Transverse colon (tissue), 4 donors: ENCODE results near the gene APBA1.

Source experiments
- POLR2AphosphoS5 ChIP-seq, 3 donors: sonication (generic); formaldehyde crosslinking; IDR thresholded peaks; one replicate each; pipeline ENCODE4 v1.6.1; 2016; ENCODE audit warnings: antibody characterized with exemption in 3 of 3
- TF ChIP-seq, protein P1 (sequence below), 5 experiments: fragments of 200-600 bp in 3 of 5; fragments of 450-650 bp in 2 of 5; sonication (generic) in 3 of 5; IDR thresholded peaks; 1 replicate in 2 of 5; 2 replicates in 3 of 5; pipeline ENCODE4 v1.5.1; 2016 to 2017; ENCODE audit warnings: antibody characterized with exemption in 5 of 5, inconsistent platforms in 3 of 5, mild to moderate bottlenecking in 2 of 5, moderate library complexity in 1 of 5

DNA sequence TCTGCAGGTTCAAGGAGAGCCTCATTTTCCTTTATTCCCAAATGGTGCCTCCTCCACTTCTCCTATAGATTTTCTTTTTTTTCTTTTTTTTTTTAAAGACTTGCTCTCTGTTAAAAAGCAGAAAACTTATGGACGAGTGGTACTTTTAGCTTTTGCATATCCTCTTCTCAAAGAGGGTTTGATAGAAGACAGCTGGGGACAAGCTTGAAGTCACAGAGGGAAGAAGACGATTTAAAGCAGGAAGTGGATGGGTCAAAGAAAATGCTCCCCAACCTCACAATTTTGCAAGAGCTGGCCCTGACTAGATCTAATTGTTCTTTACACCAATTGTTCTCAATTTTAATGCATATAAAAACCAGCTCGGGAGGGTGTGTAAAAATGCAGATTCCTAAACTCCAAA is 48.9 kb downstream of the APBA1 start:
- TF ChIP-seq, protein P1, sequence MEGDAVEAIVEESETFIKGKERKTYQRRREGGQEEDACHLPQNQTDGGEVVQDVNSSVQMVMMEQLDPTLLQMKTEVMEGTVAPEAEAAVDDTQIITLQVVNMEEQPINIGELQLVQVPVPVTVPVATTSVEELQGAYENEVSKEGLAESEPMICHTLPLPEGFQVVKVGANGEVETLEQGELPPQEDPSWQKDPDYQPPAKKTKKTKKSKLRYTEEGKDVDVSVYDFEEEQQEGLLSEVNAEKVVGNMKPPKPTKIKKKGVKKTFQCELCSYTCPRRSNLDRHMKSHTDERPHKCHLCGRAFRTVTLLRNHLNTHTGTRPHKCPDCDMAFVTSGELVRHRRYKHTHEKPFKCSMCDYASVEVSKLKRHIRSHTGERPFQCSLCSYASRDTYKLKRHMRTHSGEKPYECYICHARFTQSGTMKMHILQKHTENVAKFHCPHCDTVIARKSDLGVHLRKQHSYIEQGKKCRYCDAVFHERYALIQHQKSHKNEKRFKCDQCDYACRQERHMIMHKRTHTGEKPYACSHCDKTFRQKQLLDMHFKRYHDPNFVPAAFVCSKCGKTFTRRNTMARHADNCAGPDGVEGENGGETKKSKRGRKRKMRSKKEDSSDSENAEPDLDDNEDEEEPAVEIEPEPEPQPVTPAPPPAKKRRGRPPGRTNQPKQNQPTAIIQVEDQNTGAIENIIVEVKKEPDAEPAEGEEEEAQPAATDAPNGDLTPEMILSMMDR (IDR thresholded peaks at IDR 0.05), result no peak
- TF ChIP-seq POLR2AphosphoS5 (IDR thresholded peaks at IDR 0.05), result no peak
